NCI-H69 (cell line): ENCODE data around the gene SLC38A3.
A peak's percentile ranks its signal among the peaks of the same experiment; 100 is the strongest.
"Not testable (repeated sequence)": the region's sequence is repeated elsewhere in the genome, so short reads cannot be mapped to it uniquely, and the experiment has no call there.

Experiments used
- DNase-seq: peaks from one replicate; lab custom pipeline; 2025; lab: John Stamatoyannopoulos, UW

SLC38A3 gene

DNA sequence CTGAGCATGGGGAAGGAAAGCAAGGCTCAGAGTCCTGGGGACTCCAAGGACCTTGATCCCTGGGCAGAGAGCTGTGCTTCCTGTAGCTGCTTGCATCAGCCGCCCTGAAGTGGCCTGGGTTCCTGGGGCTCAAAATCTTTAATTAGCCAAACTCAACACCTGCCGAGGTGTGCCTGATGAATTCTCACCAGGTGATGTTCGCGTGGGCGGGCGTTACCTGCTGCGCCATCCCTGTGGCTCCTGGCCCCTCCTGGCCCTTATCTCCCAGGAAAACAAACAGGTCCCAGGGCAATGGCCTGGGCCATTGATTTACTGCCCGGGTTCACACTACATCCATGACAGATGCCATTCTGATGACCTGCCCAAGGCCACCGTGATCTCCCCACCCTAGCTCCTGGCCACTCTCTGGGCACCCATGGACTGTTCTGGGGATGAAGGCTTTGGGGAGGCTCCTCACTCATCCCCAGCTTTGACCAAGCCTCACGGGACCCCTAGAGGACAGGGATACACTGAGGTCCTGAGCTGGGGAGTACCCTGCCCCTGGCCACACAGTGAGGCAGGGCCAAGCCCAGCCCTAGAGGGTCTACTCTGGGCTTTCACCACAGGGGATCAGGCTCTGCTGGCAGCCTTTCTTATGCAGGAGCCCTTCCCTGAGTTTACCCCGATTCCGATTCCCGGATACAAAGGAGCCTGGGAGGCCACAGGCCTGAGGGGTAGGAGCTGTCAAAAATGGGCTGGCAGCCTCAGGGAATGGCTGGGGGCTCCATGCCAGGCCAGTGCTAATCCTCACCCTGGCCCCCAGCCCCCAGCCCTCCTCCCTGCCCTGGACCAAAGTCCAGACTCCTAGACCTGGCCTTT is 5.7 kb downstream of the SLC38A3 start:
- peak; percentile 24 for DNase-seq

DNA sequence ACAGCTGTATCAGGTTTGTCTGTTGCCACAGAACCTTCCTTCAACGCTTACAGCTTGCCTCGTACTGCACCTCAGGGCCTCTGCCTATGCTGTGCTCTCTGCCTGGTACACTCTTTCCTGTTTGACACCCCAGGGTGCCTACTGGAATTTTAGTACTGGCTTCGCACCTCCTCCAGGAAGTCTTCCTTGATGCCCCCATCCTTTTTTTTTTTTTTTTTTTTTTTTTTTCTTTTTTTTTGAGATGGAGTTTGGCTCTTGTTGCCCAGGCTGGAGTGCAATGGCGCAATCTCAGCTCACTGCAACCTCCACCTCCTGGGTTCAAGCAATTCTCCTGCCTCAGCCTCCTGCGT is 6.3 kb downstream of the SLC38A3 start:
- not testable (repeated sequence) for DNase-seq

DNA sequence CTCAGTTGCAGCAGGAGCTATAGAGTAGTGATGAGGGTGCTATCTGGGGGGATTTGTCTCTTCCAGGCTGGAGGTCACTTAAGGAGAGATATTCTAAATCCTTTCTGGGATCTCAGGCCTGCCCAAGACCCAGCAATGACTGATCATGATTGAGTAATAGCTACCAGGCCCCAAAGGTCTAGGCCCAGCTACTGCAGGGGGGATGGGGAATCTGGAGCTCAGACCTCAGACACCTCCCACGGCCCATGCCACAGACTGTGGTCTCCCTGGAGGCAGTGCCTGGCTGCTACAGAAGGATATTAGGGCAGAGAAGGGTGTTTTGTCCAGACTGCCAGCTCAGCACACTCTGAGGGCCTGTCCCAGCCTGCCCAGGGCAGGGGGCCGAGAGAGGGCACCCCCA is 6.9 kb downstream of the SLC38A3 start:
- DNase-seq = no peak

DNA sequence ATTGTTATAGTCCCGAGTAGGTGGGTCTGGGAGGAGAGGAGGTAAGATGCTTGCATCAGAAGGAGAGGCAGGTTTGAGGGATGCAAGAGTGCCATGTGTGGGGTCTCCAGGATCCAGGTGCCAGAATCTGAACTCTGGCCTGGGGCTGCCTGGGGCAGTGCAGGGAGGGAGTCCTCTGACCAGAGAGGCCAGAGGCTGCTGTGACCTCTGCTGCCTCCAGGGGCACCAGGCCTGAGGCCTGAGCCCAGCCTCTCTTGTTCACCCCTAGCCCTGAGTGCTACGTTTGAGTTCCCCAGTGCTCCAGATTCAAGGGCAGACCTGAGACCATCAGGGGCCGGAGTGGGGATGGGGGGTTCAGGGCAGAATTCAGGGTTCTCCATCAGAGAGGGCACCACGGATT is 7.4 kb downstream of the SLC38A3 start:
- no peak for DNase-seq

GRCh38 chr3:50212971-50213370 is 7.9 kb downstream of the SLC38A3 start:
- no peak for DNase-seq

DNA sequence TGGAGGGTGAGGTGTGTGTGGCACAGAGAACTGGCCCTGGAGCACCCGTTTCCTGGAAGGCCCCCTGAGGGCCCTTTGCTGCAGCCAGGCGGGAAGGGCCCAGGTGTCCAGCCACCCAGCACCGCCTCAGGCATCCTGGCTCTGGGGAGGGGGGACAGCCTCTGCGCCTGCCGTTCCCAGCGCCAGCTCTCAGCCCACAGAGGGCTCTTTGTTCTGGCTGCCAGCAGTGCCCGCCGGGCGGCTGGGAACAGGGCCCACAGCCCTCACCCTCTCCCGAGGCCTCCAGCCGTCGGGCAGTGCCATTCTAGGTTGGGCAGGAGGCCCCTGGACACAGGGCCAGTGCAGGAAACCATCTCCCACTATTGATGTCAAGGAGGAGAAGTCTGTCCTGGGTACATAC is 8.3 kb downstream of the SLC38A3 start:
- peak; percentile 57 for DNase-seq

GRCh38 chr3:50214824-50215223 is 9.8 kb downstream of the SLC38A3 start:
- no peak for DNase-seq

DNA sequence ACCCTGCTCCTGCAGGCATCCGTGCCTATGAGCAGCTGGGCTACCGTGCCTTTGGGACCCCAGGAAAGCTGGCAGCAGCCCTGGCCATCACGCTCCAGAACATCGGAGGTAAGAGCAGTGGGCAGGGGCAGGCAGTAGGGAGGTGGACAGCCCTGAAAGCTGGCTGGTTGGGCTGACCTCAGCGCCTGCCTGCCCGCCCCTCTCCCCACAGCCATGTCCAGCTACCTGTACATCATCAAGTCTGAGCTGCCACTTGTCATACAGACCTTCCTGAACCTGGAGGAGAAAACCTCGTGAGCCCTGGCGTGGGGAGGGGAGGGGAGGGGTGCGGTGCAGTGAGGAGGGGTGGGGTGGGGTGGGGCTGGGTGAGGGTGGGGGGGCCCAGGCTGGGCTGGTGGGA is 10.5 kb downstream of the SLC38A3 start:
- DNase-seq = no peak

DNA sequence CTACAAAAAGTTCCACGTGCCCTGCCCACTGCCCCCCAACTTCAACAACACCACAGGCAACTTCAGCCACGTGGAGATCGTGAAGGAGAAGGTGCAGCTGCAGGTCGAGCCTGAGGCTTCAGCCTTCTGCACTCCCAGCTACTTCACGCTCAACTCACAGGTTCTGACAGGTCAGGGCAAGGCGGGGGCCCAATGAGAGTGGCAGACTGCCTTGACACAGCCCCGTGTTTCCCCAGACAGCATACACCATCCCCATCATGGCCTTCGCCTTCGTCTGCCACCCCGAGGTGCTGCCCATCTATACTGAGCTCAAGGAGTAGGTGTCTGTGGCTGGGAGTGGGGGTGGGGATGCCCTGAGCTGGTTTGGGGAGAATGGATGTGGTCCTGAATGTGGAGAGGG is 12.6 kb downstream of the SLC38A3 start:
- DNase-seq = no peak

GRCh38 chr3:50218448-50218847 is 13.4 kb downstream of the SLC38A3 start:
- DNase-seq = no peak

- no peak for DNase-seq
These were observed 14.2 kb downstream of the SLC38A3 start for GRCh38 chr3:50219285-50219684.

DNA sequence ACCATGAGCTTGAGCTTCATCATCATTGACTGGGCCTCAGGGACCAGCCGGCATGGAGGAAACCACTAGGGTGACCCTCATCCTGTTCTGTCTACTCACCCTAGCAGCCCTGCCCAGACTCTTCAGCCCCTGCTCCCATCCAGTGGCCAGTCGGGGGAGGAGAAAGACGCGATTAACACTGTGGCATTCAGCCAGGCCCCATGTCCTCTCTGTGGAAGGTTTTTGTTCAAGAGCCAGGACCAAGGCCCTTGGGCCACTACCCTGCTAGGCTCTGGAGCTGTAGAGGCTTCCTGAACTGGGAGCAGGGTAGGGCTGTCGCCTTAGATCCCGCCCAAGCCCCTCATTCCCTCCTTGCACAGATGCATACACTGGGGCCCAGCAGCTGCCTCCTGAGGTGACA is 15.0 kb downstream of the SLC38A3 start:
- no peak for DNase-seq

DNA sequence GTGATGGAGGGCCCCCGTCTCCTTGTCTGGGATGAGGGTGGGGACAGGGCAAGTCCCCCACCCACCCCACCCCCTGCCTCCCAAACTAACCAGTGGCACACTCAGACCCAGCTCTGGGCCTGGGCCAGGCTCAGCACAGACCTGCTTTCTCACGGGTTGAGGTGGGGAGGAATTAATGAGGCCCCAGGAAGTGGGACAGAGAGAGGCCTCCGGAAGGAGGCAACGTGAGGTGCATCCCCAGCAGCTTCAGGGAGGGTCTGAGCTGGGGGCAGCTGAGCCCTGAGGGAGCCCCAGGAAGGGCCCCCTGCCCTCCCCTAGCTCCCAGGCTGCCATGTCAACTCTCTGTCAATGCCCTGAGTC is 16.0 kb downstream of the SLC38A3 start:
- no peak for DNase-seq

DNA sequence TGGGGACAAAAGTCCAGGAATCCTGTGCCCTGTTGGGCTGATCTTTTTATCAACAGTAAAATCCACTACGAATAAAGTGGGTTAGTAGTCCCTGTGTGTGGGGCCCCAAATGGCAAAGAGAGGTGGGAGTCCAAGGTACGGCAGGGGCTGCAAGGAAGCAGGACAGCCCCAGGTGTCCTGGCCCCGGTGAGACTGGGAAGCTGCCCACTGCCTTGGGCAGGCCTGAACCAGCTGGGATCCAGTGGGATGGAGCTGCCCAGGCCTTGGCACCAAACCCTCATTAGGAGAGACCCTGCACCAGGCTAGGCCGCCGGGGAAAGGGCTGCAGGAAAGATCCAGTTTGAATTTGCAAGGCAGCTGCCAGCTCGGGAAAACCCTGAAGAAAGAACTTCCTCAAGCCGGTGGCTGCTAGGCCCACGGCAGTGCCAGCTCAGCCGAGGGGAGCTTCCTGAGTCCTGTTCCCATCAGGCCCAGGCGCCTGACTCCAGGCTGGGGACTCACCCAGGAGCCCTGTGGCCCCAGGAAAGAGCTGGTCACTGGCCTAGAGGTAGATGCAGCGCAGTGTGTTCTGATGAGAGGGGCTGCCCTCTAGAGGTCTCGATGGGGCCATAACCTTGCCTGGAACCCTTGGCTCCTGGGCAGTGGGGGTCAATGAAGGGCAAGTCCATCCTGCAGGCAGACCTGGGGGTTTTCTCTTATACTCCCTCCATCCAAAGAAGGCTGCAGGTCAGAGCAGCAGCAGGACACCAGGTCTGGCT is 16.5 kb downstream of the SLC38A3 start:
- DNase-seq = no peak

- no peak for DNase-seq
These were observed 17.1 kb downstream of the SLC38A3 start for GRCh38 chr3:50222169-50222528.

DNA sequence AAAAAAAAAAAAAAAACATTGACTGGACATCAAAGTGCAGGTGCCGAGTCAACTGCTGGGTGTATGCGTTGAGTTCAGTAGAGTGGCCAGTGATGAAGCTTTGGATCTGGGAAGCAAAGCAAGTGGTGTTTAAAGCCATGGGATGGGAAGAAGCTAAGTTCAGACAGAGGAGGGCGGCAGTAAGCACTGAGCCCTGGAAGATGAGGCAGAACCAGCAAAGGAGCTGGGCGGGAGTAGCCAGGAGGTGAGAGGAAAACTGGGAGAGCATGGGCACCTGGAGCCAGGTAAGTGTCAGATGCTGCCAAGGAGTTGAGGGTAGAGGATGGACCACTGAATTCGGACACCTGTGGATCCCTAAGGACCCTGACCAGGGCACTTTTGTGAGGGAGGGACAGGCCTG is 19.6 kb downstream of the SLC38A3 start:
- DNase-seq = no peak

GRCh38 chr3:50226888-50227389 is 21.9 kb downstream of the SLC38A3 start:
- DNase-seq = peak; percentile 76

DNA sequence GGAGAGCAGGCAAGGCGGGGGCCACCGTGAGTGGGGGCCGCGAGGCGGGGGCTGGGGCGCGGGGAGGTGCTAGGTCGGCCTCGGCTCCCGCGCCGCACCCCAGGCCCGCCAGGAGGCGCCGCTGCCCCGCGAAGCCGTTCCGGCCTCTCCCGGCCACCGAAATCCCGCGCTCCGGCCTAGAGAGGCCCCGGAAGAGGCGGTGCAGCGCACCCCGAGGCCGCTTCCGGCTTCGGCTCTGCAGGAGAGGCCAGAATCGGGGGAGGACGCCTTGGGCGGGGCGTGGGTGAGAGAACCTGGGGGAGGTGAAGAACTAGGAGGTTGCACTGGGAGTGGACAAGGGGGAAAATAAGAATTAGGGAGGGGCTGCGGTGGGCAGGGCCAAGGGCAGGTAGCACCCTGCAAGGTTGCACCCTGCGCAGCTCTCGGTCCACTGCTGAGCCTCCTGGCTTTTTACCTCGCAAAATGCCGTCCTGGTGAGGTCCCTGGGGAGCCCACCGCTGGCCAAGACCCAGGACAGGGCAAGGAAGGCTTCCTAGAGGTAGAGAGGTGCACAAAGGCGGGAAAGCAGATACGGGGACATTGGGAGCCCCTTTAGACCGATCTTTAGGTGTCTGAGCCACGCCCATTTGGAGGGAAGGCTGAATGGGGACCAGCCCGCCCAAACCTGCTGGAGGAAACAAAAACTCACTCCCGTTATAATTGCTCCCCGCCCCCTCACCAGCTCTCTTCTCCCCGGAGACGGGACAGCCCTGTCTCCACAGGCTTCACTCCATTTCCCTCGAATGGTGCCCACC is 22.5 kb downstream of the SLC38A3 start:
- peak; percentile 95 for DNase-seq

DNA sequence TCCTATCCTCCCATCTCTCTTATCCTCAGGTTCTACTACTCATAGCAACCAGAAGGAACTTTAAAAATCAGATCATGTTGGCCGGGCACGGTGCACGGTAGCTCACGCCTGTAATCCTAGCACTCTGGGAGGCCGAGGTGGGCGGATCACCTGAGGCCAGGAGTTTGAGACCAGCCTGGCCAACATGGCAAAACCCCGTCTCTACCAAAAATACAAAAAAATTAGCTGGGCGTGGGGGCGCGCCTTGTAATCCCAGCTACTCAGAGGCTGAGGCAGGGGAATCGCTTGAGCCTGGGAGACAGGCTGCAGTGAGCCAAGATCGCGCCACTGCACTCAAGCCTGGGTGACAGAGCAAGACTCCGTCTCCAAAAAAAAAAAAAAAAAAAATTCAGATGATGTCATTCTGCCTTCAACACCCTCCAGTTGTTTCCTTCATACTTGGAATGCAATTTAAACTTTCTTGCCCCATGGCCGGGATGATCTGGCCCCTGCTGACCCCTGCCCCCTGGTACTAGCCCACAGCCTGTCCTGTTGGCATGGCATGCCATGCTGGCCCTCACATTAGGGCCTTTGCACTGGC is 23.2 kb downstream of the SLC38A3 start:
- DNase-seq = not testable (repeated sequence)

DNA sequence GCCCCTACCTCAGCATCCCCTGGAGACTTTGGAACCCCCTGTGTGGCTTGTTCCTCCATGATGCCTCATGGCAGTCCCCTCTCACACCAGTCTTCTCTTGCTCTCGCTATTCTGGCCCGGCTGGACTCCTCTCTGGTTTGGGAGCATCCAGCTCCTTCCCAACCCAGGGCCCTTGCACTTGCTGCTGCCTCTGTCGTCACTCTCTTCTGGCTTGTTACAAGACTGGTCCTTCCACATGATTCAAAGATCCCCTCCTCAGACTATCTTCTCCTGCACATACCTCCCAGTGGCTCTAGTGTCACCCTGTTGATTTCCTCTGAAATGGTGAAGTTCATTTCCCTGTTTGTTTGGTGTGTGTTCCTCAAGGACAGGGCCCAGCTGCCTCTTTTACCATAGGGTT is 24.4 kb downstream of the SLC38A3 start:
- DNase-seq = no peak

- no peak for DNase-seq
These were observed 25.2 kb downstream of the SLC38A3 start for GRCh38 chr3:50230104-50230793.

- no peak for DNase-seq
These were observed 25.7 kb downstream of the SLC38A3 start for GRCh38 chr3:50230794-50231125.
